SK-N-SH (cell line): ENCODE results near the gene SMIM32.

Experiments
- EP300 ChIP-seq, 2 experiments: IDR thresholded peaks; 2 replicates each; pipeline versions ENCODE4 v1.4.0 to v1.6.1; 2012; ENCODE audit warnings: borderline replicate concordance in 1 of 2, low read depth in 1 of 2, low read length in 1 of 2
- FOXJ3 ChIP-seq: sonication (generic); formaldehyde crosslinking; IDR thresholded peaks from 2 replicates; pipeline ENCODE4 v1.5.1; 2020; ENCODE audit warnings: mild to moderate bottlenecking, missing genetic modification reagents
- FOXM1 ChIP-seq: IDR thresholded peaks from 2 replicates; pipeline ENCODE4 v1.4.0; 2012; ENCODE audit warnings: low read depth, mild to moderate bottlenecking
- GATA2 ChIP-seq: sonication (generic); formaldehyde crosslinking; IDR thresholded peaks from 2 replicates; pipeline ENCODE4 v1.5.0; 2020; ENCODE audit warnings: mild to moderate bottlenecking, missing genetic modification reagents
- MXI1 ChIP-seq: IDR thresholded peaks from 2 replicates; pipeline ENCODE4 v1.6.1; 2012; ENCODE audit warnings: mild to moderate bottlenecking, low read depth, low read length, improper control_type of control experiment
- POLR2AphosphoS5 ChIP-seq: IDR thresholded peaks from 2 replicates; pipeline ENCODE4 v1.6.1; 2012; ENCODE audit warnings: low read depth, low read length
- RAD21 ChIP-seq: IDR thresholded peaks from 2 replicates; pipeline ENCODE4 v1.6.1; 2012; ENCODE audit warnings: mild to moderate bottlenecking, low read length
- RCOR1 ChIP-seq: fragments of 150-350 bp; IDR thresholded peaks from 2 replicates; pipeline ENCODE4 v1.6.1; 2017; ENCODE audit warnings: antibody characterized with exemption, low read length
- REST ChIP-seq: IDR thresholded peaks from 2 replicates; pipeline ENCODE4 v1.6.1; 2012; ENCODE audit warnings: mild to moderate bottlenecking, low read depth, low read length, moderate library complexity
- RFX5 ChIP-seq: IDR thresholded peaks from 2 replicates; pipeline ENCODE4 v1.6.1; 2012; ENCODE audit warnings: mild to moderate bottlenecking, improper control_type of control experiment, low read length
- RXRA ChIP-seq: IDR thresholded peaks from 2 replicates; pipeline ENCODE4 v1.4.0; 2012; ENCODE audit warnings: low read depth, mild to moderate bottlenecking, borderline replicate concordance
- USF2 ChIP-seq: fragments of 150-350 bp; IDR thresholded peaks from 2 replicates; pipeline ENCODE4 v1.6.1; 2017; ENCODE audit warnings: antibody characterized with exemption, low read length, low read depth, borderline replicate concordance
- YY1 ChIP-seq: IDR thresholded peaks from 2 replicates; pipeline ENCODE4 v1.4.0; 2012; ENCODE audit warnings: low read depth, mild to moderate bottlenecking
- TF ChIP-seq, protein P1 (sequence below): fragments of 200-600 bp; sonication (generic); IDR thresholded peaks from 2 replicates; pipeline ENCODE4 v1.6.1; 2017; ENCODE audit warnings: antibody characterized with exemption, mild to moderate bottlenecking, moderate library complexity

DNA sequence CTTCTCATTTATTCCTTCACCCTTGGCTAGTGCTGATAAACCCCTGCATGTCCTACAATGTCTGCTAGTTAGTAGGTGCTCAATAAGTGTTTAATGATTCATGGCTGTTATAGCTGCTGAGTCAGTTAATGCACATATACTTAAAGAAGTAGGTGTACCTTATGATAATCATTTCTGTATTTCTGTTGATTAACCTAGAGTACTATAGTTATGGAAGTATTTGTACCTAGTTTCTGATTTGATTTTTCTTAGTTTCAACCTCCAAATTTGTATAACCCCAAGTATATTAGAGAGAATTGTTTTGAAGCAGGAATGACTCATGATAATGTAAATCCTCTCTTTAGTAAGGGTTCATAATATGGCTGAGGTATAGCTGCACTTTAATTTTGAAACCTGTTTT is 51.4 kb downstream of the SMIM32 start:
- TF ChIP-seq RFX5 (no peak), RXRA (no peak), POLR2AphosphoS5 (no peak), EP300 (IDR thresholded peaks at IDR 0.05; ENCODE audit: borderline replicate concordance in 1 of 2, low read depth in 1 of 2, low read length in 1 of 2) (no peak), USF2 (no peak), FOXJ3 (no peak), REST (no peak), GATA2 (CRISPR knock-in tag) (no peak), MXI1 (no peak), RAD21 (no peak), YY1 (no peak), FOXM1 (no peak), RCOR1 (no peak)
- TF ChIP-seq, protein P1, sequence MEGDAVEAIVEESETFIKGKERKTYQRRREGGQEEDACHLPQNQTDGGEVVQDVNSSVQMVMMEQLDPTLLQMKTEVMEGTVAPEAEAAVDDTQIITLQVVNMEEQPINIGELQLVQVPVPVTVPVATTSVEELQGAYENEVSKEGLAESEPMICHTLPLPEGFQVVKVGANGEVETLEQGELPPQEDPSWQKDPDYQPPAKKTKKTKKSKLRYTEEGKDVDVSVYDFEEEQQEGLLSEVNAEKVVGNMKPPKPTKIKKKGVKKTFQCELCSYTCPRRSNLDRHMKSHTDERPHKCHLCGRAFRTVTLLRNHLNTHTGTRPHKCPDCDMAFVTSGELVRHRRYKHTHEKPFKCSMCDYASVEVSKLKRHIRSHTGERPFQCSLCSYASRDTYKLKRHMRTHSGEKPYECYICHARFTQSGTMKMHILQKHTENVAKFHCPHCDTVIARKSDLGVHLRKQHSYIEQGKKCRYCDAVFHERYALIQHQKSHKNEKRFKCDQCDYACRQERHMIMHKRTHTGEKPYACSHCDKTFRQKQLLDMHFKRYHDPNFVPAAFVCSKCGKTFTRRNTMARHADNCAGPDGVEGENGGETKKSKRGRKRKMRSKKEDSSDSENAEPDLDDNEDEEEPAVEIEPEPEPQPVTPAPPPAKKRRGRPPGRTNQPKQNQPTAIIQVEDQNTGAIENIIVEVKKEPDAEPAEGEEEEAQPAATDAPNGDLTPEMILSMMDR: no peak
